ENCODE measurements around the gene UPF3A. TPM values are rescaled to one million over a fixed set of nuclear protein-coding genes. Genes with fewer than 3 reads are reported as not detected.

UPF3A gene
- total and polyA plus RNA-seq, 9 of the 15 experiments (the other 6 are each of a cell fraction or from before 2014, with no cell fraction given) = 15.6 to 76.5 (median 40.9) TPM

- TF ChIP-seq ZBTB40 (IDR thresholded peaks at IDR 0.05) (peak; percentile 51; the same call in 1 of the 2 replicates), ZBTB40 (CRISPR knock-in tag; IDR thresholded peaks at IDR 0.05) (no peak), ZNF384 (IDR thresholded peaks at IDR 0.05; ENCODE audit: low read depth, low read length) (peak; percentile 80)
These were observed 37.2 kb downstream of the UPF3A start (continued) for GRCh38 chr13:114318624-114319023.

Data from K562 (cell line).